IMR-90 (cell line): ENCODE results near the gene HSPH1. TPM values are rescaled to one million over a fixed set of nuclear protein-coding genes. Genes with fewer than 3 reads are reported as not detected.

Experiments used
- ATAC-seq: fragments of 200-7000 bp; cut with Tn5 transposase; 2 replicates; pipeline ENCODE4 v1.9.1; 2020; ENCODE audit warnings: low read depth, mild to moderate bottlenecking, moderate library complexity
- BruUV-seq: library from RNA; stranded (reverse); fragments of 400-500 nt; replicated peaks from 2 replicates; lab custom pipeline; 2021; lab: Mats Ljungman, UMichigan
- CTCF ChIA-PET: fragments of 300-600 bp; formaldehyde crosslinking; extraction: SDS; loops from one replicate; lab custom pipeline; 2021; ENCODE audit warnings: antibody characterized with exemption; lab: Yijun Ruan, JAX
- POLR2A ChIA-PET: fragments of 300-600 bp; sonication (Branson Sonifier 250); formaldehyde crosslinking; loops from one replicate; lab custom pipeline; 2022; ENCODE audit warnings: antibody characterized with exemption; ENCODE audit not compliant: unreplicated experiment; lab: Charles Lee
- DNase-seq: peaks from one replicate; pipeline ENCODE4 v3.0.0; 2013
- H2AFZ ChIP-seq: replicated peaks from 2 replicates; pipeline ENCODE3; 2013; ENCODE audit warnings: low read length, mild to moderate bottlenecking; ENCODE audit not compliant: poor library complexity
- H2AK5ac ChIP-seq: 2 replicates; pipeline ENCODE4 v1.6.1; 2013; ENCODE audit warnings: low read depth, low read length, inconsistent platforms
- H2AK9ac ChIP-seq: replicated peaks from 2 replicates; pipeline ENCODE3; 2013; ENCODE audit warnings: mild to moderate bottlenecking, low read depth, low read length, moderate library complexity; ENCODE audit not compliant: poor library complexity
- H2BK120ac ChIP-seq: 2 replicates; pipeline ENCODE4 v1.6.1; 2013; ENCODE audit warnings: low read depth, low read length, inconsistent platforms
- H2BK15ac ChIP-seq: 3 replicates; pipeline ENCODE4 v1.6.1; 2013; ENCODE audit warnings: low read depth, low read length, inconsistent platforms
- H2BK20ac ChIP-seq: 2 replicates; pipeline ENCODE4 v1.6.1; 2013; ENCODE audit warnings: low read depth, mild to moderate bottlenecking, inconsistent platforms, low read length, moderate library complexity
- H2BK5ac ChIP-seq: 2 replicates; pipeline ENCODE4 v1.6.1; 2013; ENCODE audit warnings: mild to moderate bottlenecking, low read depth, low read length, inconsistent platforms; ENCODE audit not compliant: poor library complexity, severe bottlenecking
- H3K14ac ChIP-seq: replicated peaks from 2 replicates; pipeline ENCODE4 v1.6.1; 2013; ENCODE audit warnings: low read depth, low read length, inconsistent platforms
- H3K18ac ChIP-seq: 2 replicates; pipeline ENCODE4 v1.6.1; 2013; ENCODE audit warnings: low read depth, low read length, control low read depth
- H3K23ac ChIP-seq: 2 replicates; pipeline ENCODE4 v1.6.1; 2013; ENCODE audit warnings: low read depth, low read length, inconsistent platforms
- H3K27ac ChIP-seq: 2 replicates; pipeline ENCODE4 v1.5.1; 2013; ENCODE audit warnings: mild to moderate bottlenecking, control low read depth, low read length; ENCODE audit not compliant: insufficient read depth
- H3K27me3 ChIP-seq: 2 replicates; pipeline ENCODE4 v1.6.1; 2013; ENCODE audit warnings: low read length; ENCODE audit not compliant: control insufficient read depth, insufficient read depth
- H3K36me3 ChIP-seq: 2 replicates; pipeline ENCODE4 v1.6.1; 2013; ENCODE audit warnings: low read length, mixed read lengths; ENCODE audit not compliant: control insufficient read depth, insufficient read depth
- H3K4ac ChIP-seq: 2 replicates; pipeline ENCODE4 v1.6.1; 2013; ENCODE audit warnings: low read depth, low read length, inconsistent platforms
- H3K4me1 ChIP-seq: 2 replicates; pipeline ENCODE4 v1.6.1; 2013; ENCODE audit warnings: low read length, mixed read lengths; ENCODE audit not compliant: control insufficient read depth, insufficient read depth
- H3K4me2 ChIP-seq: 2 replicates; pipeline ENCODE4 v1.6.1; 2013; ENCODE audit warnings: low read depth, mild to moderate bottlenecking, control low read depth, low read length, moderate library complexity
- H3K4me3 ChIP-seq: 2 replicates; pipeline ENCODE4 v1.5.1; 2013; ENCODE audit warnings: low read depth, mild to moderate bottlenecking, control low read depth, low read length, moderate library complexity; ENCODE audit not compliant: insufficient read depth
- H3K56ac ChIP-seq: 2 replicates; pipeline ENCODE4 v1.6.1; 2013; ENCODE audit warnings: low read length, inconsistent platforms; ENCODE audit not compliant: insufficient read depth; ENCODE audit errors: extremely low read depth
- H3K79me1 ChIP-seq, 2 experiments: 2 replicates each; pipeline ENCODE4 v1.6.1; 2013; ENCODE audit warnings: low read length in 2 of 2, inconsistent platforms in 1 of 2, low read depth in 1 of 2
- H3K9ac ChIP-seq: 2 replicates; pipeline ENCODE4 v1.6.1; 2013; ENCODE audit warnings: low read depth, low read length, control low read depth
- H3K9me1 ChIP-seq: 2 replicates; pipeline ENCODE4 v1.6.1; 2013; ENCODE audit warnings: low read length, inconsistent platforms; ENCODE audit not compliant: insufficient read depth
- H3K9me3 ChIP-seq: 2 replicates; pipeline ENCODE4 v1.6.1; 2013; ENCODE audit warnings: low read length; ENCODE audit not compliant: control insufficient read depth, insufficient read depth
- H4K20me1 ChIP-seq: 2 replicates; pipeline ENCODE4 v1.6.1; 2013; ENCODE audit warnings: low read length, inconsistent platforms; ENCODE audit not compliant: insufficient read depth
- H4K5ac ChIP-seq: 2 replicates; pipeline ENCODE4 v1.6.1; 2013; ENCODE audit warnings: mild to moderate bottlenecking, low read depth, low read length, control low read depth
- H4K8ac ChIP-seq, 2 experiments: 2 replicates each; pipeline ENCODE4 v1.6.1; 2013; ENCODE audit warnings: low read depth in 2 of 2, low read length in 2 of 2, control low read depth in 1 of 2, inconsistent platforms in 1 of 2
- H4K91ac ChIP-seq: 2 replicates; pipeline ENCODE4 v1.6.1; 2013; ENCODE audit warnings: low read depth, low read length, inconsistent platforms; ENCODE audit not compliant: insufficient read depth
- BHLHE40 ChIP-seq: fragments of 150-350 bp; IDR thresholded peaks from 2 replicates; pipeline ENCODE4 v1.6.1; 2016; ENCODE audit warnings: mild to moderate bottlenecking, low read depth, low read length
- FOS ChIP-seq: fragments of 150-350 bp; IDR thresholded peaks from 2 replicates; pipeline ENCODE4 v1.6.1; 2016; ENCODE audit warnings: low read depth, low read length
- MAFK ChIP-seq: IDR thresholded peaks from 2 replicates; pipeline ENCODE4 v1.6.1; 2012; ENCODE audit warnings: low read depth, low read length, improper control_type of control experiment
- MAZ ChIP-seq: IDR thresholded peaks from 2 replicates; pipeline ENCODE4 v1.6.1; 2012; ENCODE audit warnings: low read depth, mild to moderate bottlenecking, low read length, improper control_type of control experiment, moderate library complexity, borderline replicate concordance
- MXI1 ChIP-seq: IDR thresholded peaks from 2 replicates; pipeline ENCODE4 v1.6.1; 2012; ENCODE audit warnings: low read depth, mild to moderate bottlenecking, low read length, moderate library complexity, borderline replicate concordance
- NFE2L2 ChIP-seq: fragments of 150-350 bp; IDR thresholded peaks from 2 replicates; pipeline ENCODE4 v1.6.1; 2016; ENCODE audit warnings: low read depth, mild to moderate bottlenecking, low read length
- POLR2A ChIP-seq: IDR thresholded peaks from 2 replicates; pipeline ENCODE4 v1.6.1; 2012; ENCODE audit warnings: mild to moderate bottlenecking, low read depth, low read length
- RAD21 ChIP-seq: IDR thresholded peaks from 2 replicates; pipeline ENCODE4 v1.6.1; 2012; ENCODE audit warnings: low read length, improper control_type of control experiment
- RCOR1 ChIP-seq: IDR thresholded peaks from 2 replicates; pipeline ENCODE4 v1.6.1; 2012; ENCODE audit warnings: mild to moderate bottlenecking, low read length, improper control_type of control experiment; ENCODE audit not compliant: insufficient replicate concordance
- RFX5 ChIP-seq: IDR thresholded peaks from 2 replicates; pipeline ENCODE4 v1.8.0; 2012; ENCODE audit warnings: low read depth, mild to moderate bottlenecking, low read length, moderate library complexity
- SMC3 ChIP-seq: fragments of 150-350 bp; IDR thresholded peaks from 2 replicates; pipeline ENCODE4 v1.6.1; 2016; ENCODE audit warnings: low read depth, mild to moderate bottlenecking, antibody characterized with exemption, low read length, moderate library complexity
- USF2 ChIP-seq: fragments of 150-350 bp; IDR thresholded peaks from 2 replicates; pipeline ENCODE4 v1.6.1; 2017; ENCODE audit warnings: mild to moderate bottlenecking, antibody characterized with exemption, low read length, low read depth
- WGBS, 2 experiments: methylation state at CpG; one replicate each; pipeline versions ENCODE4 v1.1.5 to v1.1.7; 2013; ENCODE audit warnings: missing lambda C conversion rate in 2 of 2; ENCODE audit not compliant: insufficient read length in 1 of 2; ENCODE audit errors: extremely low coverage in 2 of 2; 5-methylcytosine and 5-hydroxymethylcytosine counted together
- dilution Hi-C: fragments of 300-500 bp; cut with HindIII; formaldehyde crosslinking; loops from one replicate; pipeline ENCODE4 v1.14.3; 2018; ENCODE audit warnings: low sequenced_read_pairs; ENCODE audit not compliant: unreplicated experiment
- in situ Hi-C: fragments of 300-500 bp; cut with MboI; formaldehyde crosslinking; loops from 3 replicates; pipeline ENCODE4 v1.14.3; 2019; ENCODE audit warnings: low sequenced_read_pairs, inconsistent platforms, mixed read lengths
- intact Hi-C: fragments of 100-400 bp; cut with micrococcal nuclease; formaldehyde crosslinking; loops from 2 replicates; pipeline ENCODE4 v1.10.0; 2022
- polyA plus RNA-seq, 3 experiments: library from polyadenylated mRNA; depleted of rRNA; stranded (reverse); fragments of >200 nt; gene quantifications; 2 replicates each; pipeline ENCODE4 v1.2.3, GENCODE V29; 2012; ENCODE audit warnings: low replicate concordance in 1 of 3
- total RNA-seq: library from RNA; depleted of rRNA; stranded (reverse); fragments of >200 nt; gene quantifications from 2 replicates; pipeline ENCODE4 v1.2.3, GENCODE V29; 2012
- TF ChIP-seq, protein P1 (sequence below): conservative IDR thresholded peaks from 2 replicates; pipeline ENCODE4 v1.5.1; 2012; ENCODE audit warnings: mild to moderate bottlenecking, low read depth, low read length, improper control_type of control experiment

Gene HSPH1
- total and polyA plus RNA-seq, 2 of the 4 experiments (the other 2 are of a cell fraction), result 36.8 to 40.3 TPM

GRCh38 chr13:31129419-31129818 is 32.3 kb downstream of the HSPH1 start:
- Histone ChIP-seq H3K4me3 (no peak overlapping the region), H2AFZ (no peak overlapping the region), H4K20me1 (no peaks in the 10 kb centered on the region), H3K79me1 (no peaks in the 10 kb centered on the region), H3K4ac (no peak overlapping the region), H3K36me3 (peaks cover 2% of the 10 kb centered on the region), H2AK5ac (no peak overlapping the region), H3K27ac (no peak overlapping the region), H3K18ac (no peak overlapping the region), H4K8ac (no peak overlapping the region), H3K9me3 (peaks cover 9% of the 10 kb centered on the region), H2BK5ac (no peak overlapping the region), H3K56ac (no peak overlapping the region), H3K9me1 (no peaks in the 10 kb centered on the region), H2BK20ac (no peak overlapping the region), H3K14ac (no peak overlapping the region), H3K23ac (no peak overlapping the region), H3K9ac (no peak overlapping the region), H3K4me2 (no peak overlapping the region), H4K91ac (no peak overlapping the region), H2BK15ac (no peak overlapping the region), H4K5ac (no peak overlapping the region), H2BK120ac (no peak overlapping the region), H3K4me1 (peaks cover 2% of the 10 kb centered on the region; the same call in 1 of the 2 replicates), H3K27me3 (peaks cover 40% of the 10 kb centered on the region), H2AK9ac (no peak overlapping the region)
- TF ChIP-seq USF2 (no peak), SMC3 (no peak), RCOR1 (no peak), POLR2A (no peak), BHLHE40 (no peak), MXI1 (no peak), MAZ (no peak), FOS (no peak), RFX5 (no peak), RAD21 (no peak), NFE2L2 (no peak), MAFK (no peak)
- TF ChIP-seq, protein P1, sequence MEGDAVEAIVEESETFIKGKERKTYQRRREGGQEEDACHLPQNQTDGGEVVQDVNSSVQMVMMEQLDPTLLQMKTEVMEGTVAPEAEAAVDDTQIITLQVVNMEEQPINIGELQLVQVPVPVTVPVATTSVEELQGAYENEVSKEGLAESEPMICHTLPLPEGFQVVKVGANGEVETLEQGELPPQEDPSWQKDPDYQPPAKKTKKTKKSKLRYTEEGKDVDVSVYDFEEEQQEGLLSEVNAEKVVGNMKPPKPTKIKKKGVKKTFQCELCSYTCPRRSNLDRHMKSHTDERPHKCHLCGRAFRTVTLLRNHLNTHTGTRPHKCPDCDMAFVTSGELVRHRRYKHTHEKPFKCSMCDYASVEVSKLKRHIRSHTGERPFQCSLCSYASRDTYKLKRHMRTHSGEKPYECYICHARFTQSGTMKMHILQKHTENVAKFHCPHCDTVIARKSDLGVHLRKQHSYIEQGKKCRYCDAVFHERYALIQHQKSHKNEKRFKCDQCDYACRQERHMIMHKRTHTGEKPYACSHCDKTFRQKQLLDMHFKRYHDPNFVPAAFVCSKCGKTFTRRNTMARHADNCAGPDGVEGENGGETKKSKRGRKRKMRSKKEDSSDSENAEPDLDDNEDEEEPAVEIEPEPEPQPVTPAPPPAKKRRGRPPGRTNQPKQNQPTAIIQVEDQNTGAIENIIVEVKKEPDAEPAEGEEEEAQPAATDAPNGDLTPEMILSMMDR, result no peak
- no TSS peak for BruUV-seq
- CTCF ChIA-PET, result no interaction called here
- POLR2A ChIA-PET, result no interaction called here
- dilution Hi-C loops, result no loop called here
- DNase-seq (no peak), ATAC-seq (no peak)
- WGBS, 2 experiments, result 79% methylated on average over 2 of the region's 8 CpGs; no CpG with 5 or more reads in 1 of the 2 experiments
- intact Hi-C loops, result no loop called here
- in situ Hi-C loops, result no loop called here
